Upper lobe of right lung (tissue), 1 donor: ENCODE measurements around the gene APOC3. TPM values are rescaled to one million over a fixed set of nuclear protein-coding genes. Genes with fewer than 3 reads are reported as not detected.

Experiments used
- ATAC-seq: fragments of 200-7000 bp; cut with Tn5 transposase; one replicate; pipeline ENCODE4 v1.9.1; 2020; ENCODE audit warnings: mild to moderate bottlenecking, moderate library complexity
- DNase-seq: peaks from one replicate; pipeline ENCODE4 v3.0.0-alpha.2; 2020
- H3K27ac ChIP-seq: fragments of 200-600 bp; one replicate; pipeline ENCODE4 v1.8.0; 2022
- H3K27me3 ChIP-seq: fragments of 200-600 bp; one replicate; pipeline ENCODE4 v1.8.0; 2022; ENCODE audit warnings: mild to moderate bottlenecking
- H3K36me3 ChIP-seq: fragments of 200-600 bp; one replicate; pipeline ENCODE4 v1.8.0; 2022
- H3K4me1 ChIP-seq: fragments of 200-600 bp; one replicate; pipeline ENCODE4 v1.8.0; 2022
- H3K4me3 ChIP-seq: fragments of 200-600 bp; one replicate; pipeline ENCODE4 v1.8.0; 2022; ENCODE audit warnings: mild to moderate bottlenecking
- H3K9me3 ChIP-seq: fragments of 200-600 bp; one replicate; pipeline ENCODE4 v1.8.0; 2022
- CTCF ChIP-seq: fragments of 200-600 bp; IDR thresholded peaks from one replicate; pipeline ENCODE4 v1.8.0; 2022; ENCODE audit warnings: antibody characterized with exemption
- intact Hi-C: fragments of 100-400 bp; cut with DNase I; formaldehyde crosslinking; loops from one replicate; pipeline ENCODE4 v1.11.0; 2022
- total RNA-seq: library from RNA; stranded (reverse); fragmentation: NEBNext Ultra II Directional; extraction: Animal tissue kit (Norgen Biotek cat#: 25700); gene quantifications from one replicate; pipeline ENCODE4 v1.2.1, GENCODE V29; 2021
- donor health status: DM: no; HTN: yes; CAD: no; lungs with severe emphysema.

The APOC3 gene
- total RNA-seq, 1 donor from 2014 or later, result not detected

DNA sequence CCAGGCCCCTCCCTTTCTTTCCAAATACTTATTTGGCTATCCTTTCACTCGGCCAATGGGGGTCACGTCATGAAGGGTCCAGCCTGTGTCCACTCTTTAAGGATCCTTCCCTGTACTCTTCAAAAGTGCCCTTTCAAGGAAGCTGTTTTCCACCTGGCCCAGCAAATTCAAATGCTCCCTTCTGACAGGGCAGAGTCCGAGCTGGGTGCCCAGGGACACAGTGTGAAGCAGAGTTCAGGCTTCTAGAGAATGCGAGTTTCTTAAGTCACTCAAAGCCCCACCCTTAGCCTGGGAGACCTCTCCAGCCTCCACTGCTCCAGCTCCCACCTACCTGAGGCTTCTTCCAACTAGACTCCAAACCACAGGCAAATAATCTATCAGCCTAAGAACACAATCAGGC is 13.2 kb downstream of the APOC3 start:
- H3K36me3 ChIP-seq, result peaks cover 42% of the 10 kb centered on the region
- ATAC-seq, result peak; percentile 59
- no peaks in the 10 kb centered on the region for H3K4me1 ChIP-seq
- H3K27ac ChIP-seq, result no peak overlapping the region
- no peak overlapping the region for H3K4me3 ChIP-seq
- no peak for DNase-seq
- no peak for TF ChIP-seq CTCF
- intact Hi-C loops, result no loop called here
- H3K9me3 ChIP-seq, result no peaks in the 10 kb centered on the region
- no peaks in the 10 kb centered on the region for H3K27me3 ChIP-seq

DNA sequence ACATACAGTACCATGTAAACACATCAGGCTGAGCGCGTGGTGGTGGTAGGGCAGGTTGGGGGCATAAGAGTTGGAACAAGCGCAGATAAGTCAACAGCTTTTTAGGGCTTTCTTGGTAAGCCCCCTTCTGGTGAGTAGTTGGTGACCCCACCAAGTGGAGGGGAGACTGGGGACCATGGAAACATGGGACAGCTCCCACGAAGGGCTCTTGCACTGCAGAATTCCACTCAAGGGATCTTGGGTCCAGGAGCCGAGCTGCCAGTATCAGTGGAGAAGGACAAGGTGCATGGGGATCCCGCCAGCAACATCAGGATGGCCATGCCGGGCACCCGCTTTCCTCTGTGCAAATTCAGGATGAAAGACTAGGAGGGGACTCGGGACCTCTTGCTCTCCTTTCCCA is 14.0 kb downstream of the APOC3 start:
- no peak for TF ChIP-seq CTCF
- no peaks in the 10 kb centered on the region for H3K4me1 ChIP-seq
- peaks cover 50% of the 10 kb centered on the region for H3K36me3 ChIP-seq
- ATAC-seq, result no peak
- H3K4me3 ChIP-seq, result no peak overlapping the region
- intact Hi-C loops, result no loop called here
- no peak overlapping the region for H3K27ac ChIP-seq
- no peaks in the 10 kb centered on the region for H3K27me3 ChIP-seq
- H3K9me3 ChIP-seq, result no peaks in the 10 kb centered on the region
- no peak for DNase-seq

DNA sequence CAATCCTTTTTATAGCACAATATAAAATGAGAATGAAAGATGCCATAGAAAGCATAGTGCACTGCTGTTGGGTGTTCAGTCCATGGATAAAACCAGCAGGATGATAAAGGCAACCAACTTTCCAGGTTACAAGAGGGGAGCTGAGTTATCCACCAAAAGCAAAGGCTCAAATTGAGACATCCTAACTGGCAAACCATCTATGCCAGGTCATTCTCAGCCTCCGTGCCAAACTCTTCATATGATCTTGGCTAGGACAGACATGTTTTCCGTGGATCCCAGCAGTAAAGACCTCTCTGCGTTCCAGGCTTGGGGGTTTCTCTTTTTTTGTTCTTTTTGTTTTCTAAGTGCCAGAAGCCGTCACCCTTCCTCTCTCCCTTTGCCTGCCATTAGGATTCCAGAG is 15.0 kb downstream of the APOC3 start:
- intact Hi-C loops, result no loop called here

GRCh38 chr11:116847612-116848011 is 17.9 kb downstream of the APOC3 start:
- Histone ChIP-seq H3K9me3 (no peaks in the 10 kb centered on the region), H3K36me3 (peaks cover 54% of the 10 kb centered on the region), H3K4me1 (peaks cover 9% of the 10 kb centered on the region), H3K4me3 (no peak overlapping the region), H3K27ac (no peak overlapping the region), H3K27me3 (no peaks in the 10 kb centered on the region)
- ATAC-seq (no peak), DNase-seq (no peak)
- TF ChIP-seq CTCF, result no peak
- intact Hi-C loops, result no loop called here

More for the DNA sequence above, 15.0 kb downstream of the APOC3 start:
- Histone ChIP-seq H3K4me1 (no peaks in the 10 kb centered on the region), H3K36me3 (peaks cover 54% of the 10 kb centered on the region), H3K27me3 (no peaks in the 10 kb centered on the region), H3K9me3 (no peaks in the 10 kb centered on the region), H3K4me3 (no peak overlapping the region), H3K27ac (no peak overlapping the region)
- ATAC-seq (no peak), DNase-seq (no peak)
- no peak for TF ChIP-seq CTCF

DNA sequence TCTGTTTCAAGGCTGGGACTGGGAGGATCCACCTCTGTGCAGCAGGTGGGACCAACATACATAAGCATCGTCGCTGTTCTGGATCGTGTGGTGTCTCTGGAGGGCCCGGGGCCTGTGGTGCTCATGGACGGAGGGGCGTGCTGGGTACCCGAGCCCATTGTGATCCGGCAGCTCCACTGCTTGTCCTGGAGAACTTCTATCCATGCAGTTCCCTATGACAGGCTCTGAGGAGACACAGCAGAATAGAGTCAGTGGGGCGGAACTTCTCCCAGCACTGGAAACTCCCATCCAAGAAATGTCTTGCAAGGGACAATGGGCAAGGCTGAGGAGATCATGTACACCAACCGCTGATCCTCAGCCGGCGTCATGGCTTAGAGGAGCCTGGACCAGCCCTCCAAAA is 19.4 kb downstream of the APOC3 start:
- intact Hi-C loops, result no loop called here
- no peak for DNase-seq
- H3K4me3 ChIP-seq, result no peak overlapping the region
- peaks cover 48% of the 10 kb centered on the region for H3K36me3 ChIP-seq
- no peaks in the 10 kb centered on the region for H3K27me3 ChIP-seq
- TF ChIP-seq CTCF, result no peak
- peaks cover 18% of the 10 kb centered on the region for H3K4me1 ChIP-seq
- H3K27ac ChIP-seq, result no peak overlapping the region
- H3K9me3 ChIP-seq, result no peaks in the 10 kb centered on the region
- no peak for ATAC-seq

- no peak for TF ChIP-seq CTCF
- Histone ChIP-seq H3K9me3 (no peaks in the 10 kb centered on the region), H3K27ac (no peak overlapping the region), H3K4me3 (no peak overlapping the region), H3K27me3 (no peaks in the 10 kb centered on the region), H3K36me3 (peaks cover 46% of the 10 kb centered on the region), H3K4me1 (peaks cover 18% of the 10 kb centered on the region)
- DNase-seq, result no peak
- ATAC-seq, result no peak
- intact Hi-C loops, result no loop called here
Measured at GRCh38 chr11:116849486-116849885, 19.8 kb downstream of the APOC3 start.
